NB4 (cell line): Measurements from ENCODE around the gene DGKA.
"Not testable (repeated sequence)": the region's sequence is repeated elsewhere in the genome, so short reads cannot be mapped to it uniquely, and the experiment has no call there.

Source experiments
- DNase-seq: peaks from one replicate; pipeline ENCODE4 v3.0.0; 2010; ENCODE audit warnings: low read depth
- H3K4me3 ChIP-seq: one replicate; pipeline ENCODE4 v1.5.1; 2011; ENCODE audit warnings: mild to moderate bottlenecking, low read depth, low read length, moderate library complexity
- MAX ChIP-seq: IDR thresholded peaks from 2 replicates; pipeline ENCODE4 v1.6.1; 2011; ENCODE audit warnings: low read depth, low read length
- MYC ChIP-seq: IDR thresholded peaks from 2 replicates; pipeline ENCODE4 v1.6.1; 2011; ENCODE audit warnings: low read depth, low read length
- POLR2A ChIP-seq: IDR thresholded peaks from 2 replicates; pipeline ENCODE4 v1.6.1; 2011; ENCODE audit warnings: mild to moderate bottlenecking; ENCODE audit not compliant: insufficient read length; ENCODE audit errors: extremely low read depth
- TF ChIP-seq, protein P1 (sequence below): IDR thresholded peaks from one replicate; pipeline ENCODE4 v1.5.1; 2012; ENCODE audit warnings: low read depth, low read length

Gene DGKA

DNA sequence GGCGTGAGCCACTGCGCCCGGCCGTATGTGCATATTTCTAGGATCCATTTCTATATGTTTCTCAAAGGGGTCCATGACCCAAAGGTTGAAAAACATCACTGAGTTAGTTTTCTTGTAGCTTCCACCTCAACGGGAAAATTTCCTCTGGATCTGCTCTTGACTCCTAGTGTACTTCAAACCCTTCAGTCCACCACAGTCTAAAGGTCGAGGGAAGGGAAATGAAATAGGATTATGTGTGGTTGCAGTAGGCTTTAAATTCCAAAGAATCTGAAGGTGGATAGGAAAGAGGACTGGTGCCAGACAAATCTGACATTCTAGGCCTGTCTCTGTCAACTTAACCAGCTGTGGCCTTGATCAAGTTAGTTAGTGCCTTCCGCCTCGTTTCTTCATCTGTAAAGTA is 64.4 kb downstream of the DGKA start:
- no peak for DNase-seq
- H3K4me3 ChIP-seq = no peak overlapping the region
- TF ChIP-seq, protein P1, sequence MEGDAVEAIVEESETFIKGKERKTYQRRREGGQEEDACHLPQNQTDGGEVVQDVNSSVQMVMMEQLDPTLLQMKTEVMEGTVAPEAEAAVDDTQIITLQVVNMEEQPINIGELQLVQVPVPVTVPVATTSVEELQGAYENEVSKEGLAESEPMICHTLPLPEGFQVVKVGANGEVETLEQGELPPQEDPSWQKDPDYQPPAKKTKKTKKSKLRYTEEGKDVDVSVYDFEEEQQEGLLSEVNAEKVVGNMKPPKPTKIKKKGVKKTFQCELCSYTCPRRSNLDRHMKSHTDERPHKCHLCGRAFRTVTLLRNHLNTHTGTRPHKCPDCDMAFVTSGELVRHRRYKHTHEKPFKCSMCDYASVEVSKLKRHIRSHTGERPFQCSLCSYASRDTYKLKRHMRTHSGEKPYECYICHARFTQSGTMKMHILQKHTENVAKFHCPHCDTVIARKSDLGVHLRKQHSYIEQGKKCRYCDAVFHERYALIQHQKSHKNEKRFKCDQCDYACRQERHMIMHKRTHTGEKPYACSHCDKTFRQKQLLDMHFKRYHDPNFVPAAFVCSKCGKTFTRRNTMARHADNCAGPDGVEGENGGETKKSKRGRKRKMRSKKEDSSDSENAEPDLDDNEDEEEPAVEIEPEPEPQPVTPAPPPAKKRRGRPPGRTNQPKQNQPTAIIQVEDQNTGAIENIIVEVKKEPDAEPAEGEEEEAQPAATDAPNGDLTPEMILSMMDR = no peak
- TF ChIP-seq POLR2A = no peak
- no peak for TF ChIP-seq MAX
- no peak for TF ChIP-seq MYC

DNA sequence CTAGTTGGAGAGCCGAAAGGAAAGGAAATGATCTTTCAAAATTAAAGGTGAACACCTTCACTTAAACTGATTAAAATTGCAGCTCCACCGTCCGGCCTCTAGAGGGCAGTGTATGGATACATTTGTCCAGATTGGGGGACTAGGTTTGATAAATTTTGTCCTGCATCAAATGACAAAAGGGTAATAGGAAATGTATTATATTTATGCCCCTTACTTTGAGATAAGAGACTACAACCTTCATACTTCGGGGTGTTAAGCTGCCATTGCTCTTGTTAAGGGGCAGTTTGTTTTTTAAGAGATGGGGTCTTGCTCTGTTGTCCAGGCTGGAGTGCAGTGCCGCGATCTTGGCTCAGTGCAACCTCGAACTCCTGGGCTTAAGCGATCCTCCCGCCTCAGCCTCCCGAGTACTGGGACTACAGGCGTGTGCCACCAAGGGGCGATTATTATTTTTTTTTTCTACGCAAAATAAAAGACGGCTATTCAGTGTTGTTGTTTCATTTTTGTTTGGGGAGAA is 65.3 kb downstream of the DGKA start:
- no peak for TF ChIP-seq POLR2A
- TF ChIP-seq MAX = no peak
- no peak for TF ChIP-seq MYC
- TF ChIP-seq, protein P1 = peak; percentile 78
- H3K4me3 ChIP-seq = no peak overlapping the region
- DNase-seq = peak; percentile 71

DNA sequence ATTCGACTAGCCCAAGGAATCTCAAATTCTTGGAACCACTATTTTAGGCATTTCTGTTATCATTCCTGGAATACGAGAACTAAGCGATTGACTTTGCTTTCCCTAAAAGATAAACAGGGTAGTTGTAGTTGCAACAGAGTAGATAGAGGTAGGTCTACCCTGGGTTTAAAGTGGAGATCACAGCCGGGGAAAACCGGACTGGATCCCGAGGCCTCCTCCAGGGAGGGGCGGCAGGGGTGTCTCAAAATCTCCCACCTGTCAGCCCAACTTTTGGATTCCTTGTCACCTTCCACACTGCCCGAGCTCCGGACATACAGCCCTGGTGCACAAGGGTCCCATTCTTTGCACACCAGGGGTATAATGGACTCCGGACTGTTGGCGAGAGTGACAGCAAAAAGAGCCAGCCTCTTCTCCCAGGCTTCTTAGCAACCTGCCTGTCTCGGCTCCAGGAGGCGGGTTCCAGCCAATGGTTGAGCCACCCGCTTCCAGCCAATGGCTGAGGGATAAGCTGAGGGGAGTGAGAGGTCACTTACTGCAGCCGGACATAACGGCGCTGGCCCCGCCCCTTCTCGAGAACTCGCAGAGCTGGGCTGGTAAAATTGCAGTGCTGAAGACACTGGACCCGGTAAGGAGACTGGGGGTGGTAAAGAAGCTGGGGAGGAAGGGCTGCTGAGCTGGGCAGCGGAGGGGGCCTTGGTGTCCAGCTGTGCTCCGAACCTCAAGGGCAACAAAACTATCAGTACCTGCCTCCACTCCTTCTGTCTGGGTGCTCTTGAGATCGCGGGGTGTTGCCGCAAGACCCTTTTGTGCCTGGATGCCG is 66.0 kb downstream of the DGKA start, which contains the start of gene SUOX:
TSS of gene SUOX (plus strand) at position 562 of the 820 bp plus-strand sequence. CDS start 4,946 bp downstream, outside the sequence.
- peak; percentile 24 for DNase-seq
- no peak within 1 kb of the TSS for H3K4me3 ChIP-seq
- TF ChIP-seq POLR2A (peak; percentile 13), MAX (no peak)
- TF ChIP-seq, protein P1 = no peak

GRCh38 chr12:55997535-55997859 is 66.5 kb downstream of the DGKA start:
- H3K4me3 ChIP-seq = no peak overlapping the region

GRCh38 chr12:55999522-55999921 is 68.6 kb downstream of the DGKA start:
- DNase-seq, H3K4me3 ChIP-seq: not testable (repeated sequence)

More at GRCh38 chr12:55997535-55997859, 66.5 kb downstream of the DGKA start:
- DNase-seq = peak; percentile 11
- TF ChIP-seq, protein P1 = no peak
- TF ChIP-seq MYC = no peak
- no peak for TF ChIP-seq MAX
- TF ChIP-seq POLR2A = no peak

GRCh38 chr12:55999999-56000540 is 69.1 kb downstream of the DGKA start:
- not testable (repeated sequence) for DNase-seq, H3K4me3 ChIP-seq
